K562 (cell line): ENCODE results near the gene EXOC4. TPM values are rescaled to one million over a fixed set of nuclear protein-coding genes. Genes with fewer than 3 reads are reported as not detected.

ENCODE experiments used
- ATAC-seq: fragments of 200-7000 bp; cut with Tn5 transposase; 3 replicates; pipeline ENCODE4 v1.9.1; 2020; ENCODE audit warnings: moderate library complexity
- BruUV-seq: library from RNA; stranded (reverse); fragments of 400-500 nt; replicated peaks from 2 replicates; lab custom pipeline; 2021; lab: Mats Ljungman, UMichigan
- CTCF ChIA-PET: fragments of 300-600 bp; formaldehyde crosslinking; extraction: SDS; loops from one replicate; lab custom pipeline; 2021; ENCODE audit warnings: low intra/inter-chr PET ratio; lab: Yijun Ruan, JAX
- POLR2A ChIA-PET: fragments of 300-600, 350-650 bp; sonication (Branson Sonifier 250); formaldehyde crosslinking; extraction: SDS; loops from one replicate; lab custom pipeline; 2021; ENCODE audit warnings: antibody characterized with exemption, inconsistent platforms; lab: Yijun Ruan, JAX
- DNase-seq, 4 experiments: peaks; one replicate each; pipeline versions ENCODE4 v3.0.0 to v3.0.0-alpha.2; 2011 to 2018; ENCODE audit warnings: low spot score in 3 of 4, mixed read lengths in 3 of 4; ENCODE audit errors: extremely low read depth in 1 of 4
- FAIRE-seq: peaks from 2 replicates; lab custom pipeline; 2011; peaks lifted over from hg19 to GRCh38; lab: Jason Lieb, UNC
- H2AFZ ChIP-seq: 2 replicates; pipeline ENCODE4 v1.6.0; 2011; ENCODE audit warnings: low read depth, low read length, control low read depth, inconsistent platforms
- H3K27ac ChIP-seq: fragments of 200-600 bp; 3 replicates; pipeline ENCODE4 v1.8.0; 2011; ENCODE audit warnings: low read depth, mild to moderate bottlenecking, control low read depth, inconsistent platforms, low read length, moderate library complexity, mixed read lengths; ENCODE audit errors: extremely low read depth
- H3K27me3 ChIP-seq, 2 experiments: fragments of 300-600 bp in 1 of 2; 2 replicates in 1 of 2; 3 replicates in 1 of 2; pipeline versions ENCODE4 v1.6.0 to v1.8.0; 2011; ENCODE audit warnings: inconsistent platforms in 2 of 2, low read length in 2 of 2, mild to moderate bottlenecking in 1 of 2, mixed read lengths in 1 of 2, moderate library complexity in 1 of 2; ENCODE audit not compliant: control insufficient read depth in 2 of 2, insufficient read depth in 2 of 2
- H3K36me3 ChIP-seq: fragments of 300-600 bp; 3 replicates; pipeline ENCODE4 v1.8.0; 2011; ENCODE audit warnings: mild to moderate bottlenecking, low read length, inconsistent platforms; ENCODE audit not compliant: control insufficient read depth, insufficient read depth
- H3K4me1 ChIP-seq, 2 experiments: fragments of 200-600 bp in 1 of 2; replicated peaks in 1 of 2; 2 replicates in 1 of 2; 3 replicates in 1 of 2; pipeline versions ENCODE4 v1.5.1 to v1.8.0; 2011; ENCODE audit warnings: inconsistent platforms in 2 of 2, low read length in 2 of 2, mild to moderate bottlenecking in 1 of 2, mixed read lengths in 1 of 2, moderate library complexity in 1 of 2; ENCODE audit not compliant: control insufficient read depth in 2 of 2, insufficient read depth in 2 of 2
- H3K4me2 ChIP-seq: 2 replicates; pipeline ENCODE4 v1.6.1; 2011; ENCODE audit warnings: low read length, control low read depth, inconsistent platforms, mixed read lengths; ENCODE audit not compliant: insufficient read depth
- H3K4me3 ChIP-seq: fragments of 200-600 bp; sonication (generic), shearing (Covaris generic); 2 replicates; pipeline ENCODE4 v1.5.1; 2016; ENCODE audit warnings: control low read depth, inconsistent platforms
- H3K79me2 ChIP-seq: fragments of 200-600 bp; 3 replicates; pipeline ENCODE4 v1.8.0; 2011; ENCODE audit warnings: low read length, inconsistent platforms; ENCODE audit not compliant: control insufficient read depth, insufficient read depth
- H3K9ac ChIP-seq, 2 experiments: 2 replicates each; pipeline versions ENCODE4 v1.6.0 to v1.6.1; 2011; ENCODE audit warnings: low read depth in 2 of 2, low read length in 2 of 2, control low read depth in 1 of 2, inconsistent platforms in 1 of 2, mild to moderate bottlenecking in 1 of 2, mixed read lengths in 1 of 2; ENCODE audit not compliant: insufficient read depth in 1 of 2
- H3K9me1 ChIP-seq: one replicate; pipeline ENCODE4 v1.6.0; 2011; ENCODE audit warnings: inconsistent platforms, mild to moderate bottlenecking, low read length, moderate library complexity; ENCODE audit not compliant: control insufficient read depth, insufficient read depth
- H3K9me3 ChIP-seq: replicated peaks from 2 replicates; pipeline ENCODE4 v1.5.1; 2011; ENCODE audit warnings: low read depth, low read length, inconsistent platforms; ENCODE audit not compliant: control insufficient read depth, insufficient read depth
- H4K20me1 ChIP-seq: replicated peaks from 2 replicates; pipeline ENCODE4 v1.6.1; 2011; ENCODE audit warnings: low read length, inconsistent platforms, mixed read lengths; ENCODE audit not compliant: control insufficient read depth, insufficient read depth
- CBX5 ChIP-seq: IDR thresholded peaks from 2 replicates; pipeline ENCODE4 v1.6.1; 2014; ENCODE audit warnings: low read depth, borderline replicate concordance
- FOXP1 ChIP-seq: sonication (generic); formaldehyde crosslinking; IDR thresholded peaks from 2 replicates; pipeline ENCODE4 v1.8.0; 2022; ENCODE audit warnings: mild to moderate bottlenecking, missing genetic modification reagents
- HMBOX1 ChIP-seq: sonication (generic); IDR thresholded peaks from 2 replicates; pipeline ENCODE4 v1.6.1; 2016
- ILF3 ChIP-seq: fragments of 450-650 bp; IDR thresholded peaks from 2 replicates; pipeline ENCODE4 v1.6.1; 2018; ENCODE audit warnings: antibody characterized with exemption, mild to moderate bottlenecking, moderate library complexity, borderline replicate concordance
- IRF2 ChIP-seq: sonication (generic); formaldehyde crosslinking; IDR thresholded peaks from 2 replicates; pipeline ENCODE4 v1.8.1; 2022; ENCODE audit warnings: mild to moderate bottlenecking, missing genetic modification reagents
- MAFF ChIP-seq: IDR thresholded peaks from 2 replicates; pipeline ENCODE4 v1.6.1; 2012; ENCODE audit warnings: low read length, improper control_type of control experiment
- NELFE ChIP-seq: IDR thresholded peaks from 2 replicates; pipeline ENCODE4 v1.6.1; 2011; ENCODE audit warnings: mild to moderate bottlenecking; ENCODE audit not compliant: insufficient read depth, insufficient read length
- PATZ1 ChIP-seq: fragments of 250-450 bp; sonication (Bioruptor Pico); IDR thresholded peaks from 2 replicates; pipeline ENCODE4 v1.5.0; 2020; ENCODE audit warnings: mild to moderate bottlenecking, borderline replicate concordance
- RBM39 ChIP-seq: fragments of 200-400 bp; formaldehyde crosslinking; optimal IDR thresholded peaks from 2 replicates; pipeline ENCODE3; 2018; ENCODE audit warnings: low read depth, low read length
- SP1 ChIP-seq: sonication (generic); formaldehyde crosslinking; IDR thresholded peaks from 2 replicates; pipeline ENCODE4 v1.8.1; 2022; ENCODE audit warnings: mild to moderate bottlenecking, missing genetic modification reagents
- STAG1 ChIP-seq: sonication (generic); formaldehyde crosslinking; IDR thresholded peaks from 2 replicates; pipeline ENCODE4 v1.5.0; 2020; ENCODE audit warnings: missing genetic modification reagents, borderline replicate concordance
- ZNF165 ChIP-seq: fragments of 250-450 bp; sonication (Bioruptor Pico); IDR thresholded peaks from 2 replicates; pipeline ENCODE4 v1.4.0; 2020; ENCODE audit warnings: borderline replicate concordance
- ZNF76 ChIP-seq: fragments of 250-450 bp; sonication (Bioruptor Pico); IDR thresholded peaks from 2 replicates; pipeline ENCODE4 v1.4.0; 2020; ENCODE audit warnings: mild to moderate bottlenecking, moderate library complexity, borderline replicate concordance
- WGBS: fragments of 100-300 bp; shearing (Covaris generic); methylation state at CpG from one replicate; pipeline ENCODE4 v1.1.6; 2016; ENCODE audit warnings: low coverage, mixed read lengths; ENCODE audit not compliant: insufficient coverage; ENCODE audit errors: missing lambda C conversion rate; 5-methylcytosine and 5-hydroxymethylcytosine counted together
- in situ Hi-C: fragments of 300-500 bp; cut with MboI; formaldehyde crosslinking; loops from 4 replicates; pipeline ENCODE4 v1.15.0; 2018; ENCODE audit warnings: inconsistent platforms, mixed read lengths
- intact Hi-C: fragments of 100-400 bp; cut with micrococcal nuclease; formaldehyde crosslinking; loops from 2 replicates; pipeline ENCODE4 v1.14.2; 2022
- polyA plus RNA-seq, 8 experiments: library from polyadenylated mRNA; depleted of rRNA in 4 of 8; stranded (reverse) in 5 of 8; unstranded in 3 of 8; fragments of >200 nt; fragmentation: Nextera tagmentation in 2 of 8; fragmentation: Illumina TruSeq in 1 of 8; extraction: Ambion mirVana in 2 of 8; extraction: Trizol in 1 of 8; gene quantifications; 2 replicates each; pipeline versions ENCODE4 v1.2.1 to v1.2.3, GENCODE V29; 2011 to 2014; ENCODE audit warnings: inconsistent platforms in 1 of 8, missing spikeins in 1 of 8
- total RNA-seq, 7 experiments: library from RNA; depleted of rRNA in 6 of 7; stranded (reverse); fragments of >200 nt in 6 of 7; fragmentation: Illumina TruSeq in 2 of 7; extraction: Trizol in 2 of 7; gene quantifications; 2 replicates each; pipeline versions ENCODE4 v1.2.1 to v1.2.3, GENCODE V29; 2011 to 2021; ENCODE audit warnings: low replicate concordance in 1 of 7
- TF ChIP-seq, protein P1 (sequence below): fragments of 450-650 bp; formaldehyde crosslinking; IDR thresholded peaks from 2 replicates; pipeline ENCODE4 v1.4.0; 2022; ENCODE audit warnings: missing genetic modification characterization
- TF ChIP-seq, protein P2 (sequence below): sonication (generic); formaldehyde crosslinking; IDR thresholded peaks from 2 replicates; pipeline ENCODE4 v1.8.1; 2022; ENCODE audit warnings: missing genetic modification reagents

EXOC4 gene
- total and polyA plus RNA-seq, 9 of the 15 experiments (the other 6 are each of a cell fraction or from before 2014, with no cell fraction given), result 18.5 to 73.1 (median 46.6) TPM

DNA sequence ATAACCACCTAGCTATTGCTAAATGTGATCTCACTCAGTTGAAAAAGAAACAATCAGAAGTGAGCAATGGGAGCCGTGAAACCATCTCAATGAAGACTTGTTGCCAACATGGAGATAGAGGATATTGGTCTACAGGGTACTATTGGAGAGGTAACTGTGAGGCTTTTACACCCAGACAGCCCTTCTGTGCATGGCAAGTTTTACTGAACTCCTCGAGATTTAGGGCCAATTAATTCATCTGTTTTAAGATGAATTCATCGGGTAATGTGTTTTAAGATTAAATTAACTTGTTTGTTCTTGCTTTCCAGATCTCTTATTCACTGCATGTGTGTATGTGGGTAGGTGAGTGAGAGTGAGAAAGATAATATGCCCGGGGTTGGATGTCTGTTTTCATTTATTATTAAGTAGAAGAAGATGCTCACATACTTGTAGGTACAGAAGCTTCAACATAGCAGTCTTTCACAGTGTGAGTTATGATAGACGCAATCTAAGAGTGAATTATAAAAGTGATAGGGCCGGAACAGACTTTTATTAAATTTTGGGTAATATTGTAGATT, 323.8 kb downstream of the EXOC4 start:
- Histone ChIP-seq H4K20me1 (no peaks in the 10 kb centered on the region), H3K27ac (no peak overlapping the region), H3K4me3 (no peak overlapping the region), H3K9me3 (no peaks in the 10 kb centered on the region), H3K36me3 (no peaks in the 10 kb centered on the region), H3K27me3 (no peaks in the 10 kb centered on the region), H3K4me2 (no peak overlapping the region), H3K9me1 (no peaks in the 10 kb centered on the region), H2AFZ (no peak overlapping the region), H3K4me1 (no peaks in the 10 kb centered on the region), H3K9ac (no peak overlapping the region), H3K79me2 (no peaks in the 10 kb centered on the region)
- no peak for FAIRE-seq
- DNase-seq, result no peak
- CTCF ChIA-PET, result no interaction called here
- POLR2A ChIA-PET, result no interaction called here
- in situ Hi-C loops (no loop called here), intact Hi-C loops (no loop called here)
- BruUV-seq, result no TSS peak
- WGBS, result 37% methylated on average over 6 of the region's 6 CpGs
- ATAC-seq, result no peak
- TF ChIP-seq IRF2 (CRISPR knock-in tag) (no peak), MAFF (no peak), ILF3 (no peak), STAG1 (CRISPR knock-in tag) (no peak), HMBOX1 (no peak), CBX5 (no peak), PATZ1 (CRISPR knock-in tag) (no peak), NELFE (no peak), ZNF76 (CRISPR knock-in tag) (no peak), SP1 (CRISPR knock-in tag) (no peak), RBM39 (no peak), ZNF165 (CRISPR knock-in tag) (no peak), FOXP1 (CRISPR knock-in tag) (no peak)
- TF ChIP-seq, protein P1, sequence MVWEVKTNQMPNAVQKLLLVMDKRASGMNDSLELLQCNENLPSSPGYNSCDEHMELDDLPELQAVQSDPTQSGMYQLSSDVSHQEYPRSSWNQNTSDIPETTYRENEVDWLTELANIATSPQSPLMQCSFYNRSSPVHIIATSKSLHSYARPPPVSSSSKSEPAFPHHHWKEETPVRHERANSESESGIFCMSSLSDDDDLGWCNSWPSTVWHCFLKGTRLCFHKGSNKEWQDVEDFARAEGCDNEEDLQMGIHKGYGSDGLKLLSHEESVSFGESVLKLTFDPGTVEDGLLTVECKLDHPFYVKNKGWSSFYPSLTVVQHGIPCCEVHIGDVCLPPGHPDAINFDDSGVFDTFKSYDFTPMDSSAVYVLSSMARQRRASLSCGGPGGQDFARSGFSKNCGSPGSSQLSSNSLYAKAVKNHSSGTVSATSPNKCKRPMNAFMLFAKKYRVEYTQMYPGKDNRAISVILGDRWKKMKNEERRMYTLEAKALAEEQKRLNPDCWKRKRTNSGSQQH (CRISPR knock-in tag), result no peak
- TF ChIP-seq, protein P2, sequence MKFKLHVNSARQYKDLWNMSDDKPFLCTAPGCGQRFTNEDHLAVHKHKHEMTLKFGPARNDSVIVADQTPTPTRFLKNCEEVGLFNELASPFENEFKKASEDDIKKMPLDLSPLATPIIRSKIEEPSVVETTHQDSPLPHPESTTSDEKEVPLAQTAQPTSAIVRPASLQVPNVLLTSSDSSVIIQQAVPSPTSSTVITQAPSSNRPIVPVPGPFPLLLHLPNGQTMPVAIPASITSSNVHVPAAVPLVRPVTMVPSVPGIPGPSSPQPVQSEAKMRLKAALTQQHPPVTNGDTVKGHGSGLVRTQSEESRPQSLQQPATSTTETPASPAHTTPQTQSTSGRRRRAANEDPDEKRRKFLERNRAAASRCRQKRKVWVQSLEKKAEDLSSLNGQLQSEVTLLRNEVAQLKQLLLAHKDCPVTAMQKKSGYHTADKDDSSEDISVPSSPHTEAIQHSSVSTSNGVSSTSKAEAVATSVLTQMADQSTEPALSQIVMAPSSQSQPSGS (CRISPR knock-in tag), result no peak
